GM19043 (cell line): ENCODE data around the gene RAB43.

Experiments used
- ATAC-seq: cut with Tn5 transposase; IDR thresholded peaks from one replicate; pipeline ENCODE4 v1.9.1; 2021; ENCODE audit warnings: low read depth; ENCODE audit not compliant: unreplicated experiment

The RAB43 gene

DNA sequence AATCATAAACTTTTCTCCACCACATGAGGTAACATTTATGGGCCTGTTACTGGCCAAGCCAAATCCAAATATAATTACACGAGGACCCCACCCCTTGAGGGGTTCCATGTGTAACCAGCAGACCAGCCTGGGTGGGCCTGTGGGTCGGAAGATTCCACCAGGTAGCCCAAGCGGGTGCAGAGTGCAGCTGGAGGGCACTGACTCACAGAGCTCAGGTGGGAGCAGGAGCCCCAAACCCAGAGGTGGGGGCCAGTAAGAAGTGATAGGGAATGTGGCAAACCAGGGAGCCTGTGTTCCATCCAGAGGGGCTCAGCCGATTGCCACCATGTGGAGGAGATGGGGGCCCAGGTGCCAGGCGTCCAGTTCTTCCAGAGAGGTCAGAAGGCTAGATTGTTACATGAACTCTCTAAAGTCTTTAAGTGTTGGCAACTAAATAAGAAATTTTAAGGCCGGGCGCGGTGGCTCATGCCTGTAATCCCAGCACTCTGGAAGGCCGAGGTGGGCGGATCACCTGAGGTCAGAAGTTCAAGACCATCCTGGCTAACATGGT is 58.4 kb downstream of the RAB43 start:
- no peak for ATAC-seq

DNA sequence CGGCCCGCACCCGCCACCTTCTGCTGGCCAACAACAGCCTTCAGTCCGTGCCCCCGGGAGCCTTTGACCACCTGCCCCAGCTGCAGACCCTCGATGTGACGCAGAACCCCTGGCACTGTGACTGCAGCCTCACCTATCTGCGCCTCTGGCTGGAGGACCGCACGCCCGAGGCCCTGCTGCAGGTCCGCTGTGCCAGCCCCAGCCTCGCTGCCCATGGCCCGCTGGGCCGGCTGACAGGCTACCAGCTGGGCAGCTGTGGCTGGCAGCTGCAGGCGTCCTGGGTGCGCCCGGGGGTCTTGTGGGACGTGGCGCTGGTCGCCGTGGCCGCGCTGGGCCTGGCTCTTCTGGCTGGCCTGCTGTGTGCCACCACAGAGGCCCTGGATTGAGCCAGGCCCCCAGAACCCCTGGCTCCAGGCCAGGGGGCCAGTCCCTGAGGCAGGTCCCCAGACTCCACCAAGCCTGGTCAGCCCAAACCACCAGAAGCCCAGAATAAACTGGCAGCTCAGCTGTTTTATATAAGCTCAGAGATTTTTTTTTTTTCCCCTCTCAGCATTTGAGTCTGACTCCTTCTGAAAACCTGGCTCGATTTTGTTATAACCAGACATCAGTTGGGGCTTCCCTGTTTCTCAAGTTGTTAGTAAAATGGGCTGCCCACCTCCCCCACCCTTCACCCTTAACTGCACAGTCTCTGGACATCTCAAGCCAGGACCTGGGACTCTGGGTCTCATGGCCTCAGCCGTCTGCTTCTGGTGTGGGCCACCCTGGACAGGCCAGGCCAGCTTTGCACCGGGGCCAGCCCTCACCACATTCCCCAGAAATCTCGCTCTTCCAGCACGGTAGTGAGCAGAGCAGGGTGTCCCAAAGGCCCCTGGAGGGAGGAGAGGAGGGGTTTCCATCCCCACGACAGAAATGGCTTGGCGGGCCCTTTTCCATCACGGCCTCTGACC is 59.4 kb downstream of the RAB43 start:
- ATAC-seq, result no peak

DNA sequence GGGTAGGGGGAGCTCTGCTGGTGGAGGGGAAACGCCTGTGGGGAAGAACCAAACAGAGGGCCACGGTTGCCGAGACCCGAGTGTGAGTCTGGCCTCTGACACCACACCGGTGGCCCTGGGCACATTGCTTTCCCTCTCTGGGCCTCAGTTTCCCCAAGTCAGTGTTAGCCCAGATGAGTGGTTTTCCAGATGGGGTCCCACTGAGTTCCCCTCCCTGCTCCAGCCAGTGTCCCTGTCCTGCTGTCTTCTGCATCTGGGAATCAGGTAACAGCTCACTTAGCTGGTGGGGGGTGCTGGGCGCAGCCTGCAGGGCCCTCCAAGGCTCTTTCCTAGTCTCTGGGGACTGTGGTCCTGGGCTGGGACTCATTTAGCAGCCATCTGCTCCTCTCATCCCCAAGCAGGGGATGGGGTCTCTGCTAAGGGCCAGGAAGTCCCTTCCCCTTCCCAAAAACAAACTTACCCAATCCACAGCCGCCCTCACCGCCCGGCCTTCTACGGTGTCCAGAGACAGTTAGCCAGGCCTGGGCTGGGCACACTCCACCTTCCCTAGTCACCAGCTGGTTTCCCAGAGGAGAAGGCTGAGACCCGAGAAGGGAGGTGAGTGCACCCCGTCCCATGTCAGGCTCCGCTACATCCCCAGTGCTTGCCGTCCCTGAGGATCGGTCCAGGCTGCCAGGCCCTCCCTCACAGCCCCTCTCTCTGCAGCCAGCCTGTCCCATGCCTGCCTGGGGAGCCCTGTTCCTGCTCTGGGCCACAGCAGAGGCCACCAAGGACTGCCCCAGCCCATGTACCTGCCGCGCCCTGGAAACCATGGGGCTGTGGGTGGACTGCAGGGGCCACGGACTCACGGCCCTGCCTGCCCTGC is 60.3 kb downstream of the RAB43 start:
- no peak for ATAC-seq

DNA sequence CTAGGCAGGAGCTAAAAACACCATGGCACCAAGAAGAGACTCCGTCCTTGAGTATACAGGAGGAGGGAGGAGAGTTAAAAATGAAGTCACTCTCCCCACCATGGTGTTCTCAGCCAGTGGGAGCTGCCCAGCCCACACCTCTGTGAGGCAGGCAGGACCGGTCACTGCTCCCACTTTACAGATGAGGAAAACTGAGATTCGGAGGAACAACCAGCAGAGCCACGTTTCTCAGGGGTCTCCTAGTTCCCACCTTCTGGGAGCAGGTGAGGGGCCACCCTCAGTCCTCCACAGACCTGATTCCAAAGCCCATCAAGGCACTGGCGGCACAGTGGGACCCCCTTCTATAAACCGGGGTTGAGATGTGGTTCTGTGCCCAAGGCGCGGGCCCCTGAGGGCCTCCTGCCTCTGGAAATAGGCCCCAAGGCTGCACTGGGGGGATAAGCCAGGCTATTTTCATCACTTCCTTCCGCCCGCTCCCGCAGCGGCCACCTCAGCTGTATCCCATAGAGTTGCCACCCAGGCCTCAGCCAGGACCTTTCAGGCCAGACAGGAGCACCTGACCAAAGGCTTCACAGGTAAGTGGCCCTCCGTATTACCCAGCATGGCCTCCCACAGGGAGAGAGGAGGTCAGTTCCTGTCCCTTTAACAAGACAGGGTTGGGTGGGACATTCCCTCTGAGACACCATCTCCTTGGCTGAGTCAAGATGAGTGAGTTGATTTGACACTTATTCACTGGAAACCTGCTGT is 61.2 kb downstream of the RAB43 start, which contains the start of gene GP9:
Gene GP9, plus strand, starts transcription at position 504 of the 747 bp plus-strand sequence. CDS start 961 bp downstream, outside the sequence.
- ATAC-seq, result no peak

DNA sequence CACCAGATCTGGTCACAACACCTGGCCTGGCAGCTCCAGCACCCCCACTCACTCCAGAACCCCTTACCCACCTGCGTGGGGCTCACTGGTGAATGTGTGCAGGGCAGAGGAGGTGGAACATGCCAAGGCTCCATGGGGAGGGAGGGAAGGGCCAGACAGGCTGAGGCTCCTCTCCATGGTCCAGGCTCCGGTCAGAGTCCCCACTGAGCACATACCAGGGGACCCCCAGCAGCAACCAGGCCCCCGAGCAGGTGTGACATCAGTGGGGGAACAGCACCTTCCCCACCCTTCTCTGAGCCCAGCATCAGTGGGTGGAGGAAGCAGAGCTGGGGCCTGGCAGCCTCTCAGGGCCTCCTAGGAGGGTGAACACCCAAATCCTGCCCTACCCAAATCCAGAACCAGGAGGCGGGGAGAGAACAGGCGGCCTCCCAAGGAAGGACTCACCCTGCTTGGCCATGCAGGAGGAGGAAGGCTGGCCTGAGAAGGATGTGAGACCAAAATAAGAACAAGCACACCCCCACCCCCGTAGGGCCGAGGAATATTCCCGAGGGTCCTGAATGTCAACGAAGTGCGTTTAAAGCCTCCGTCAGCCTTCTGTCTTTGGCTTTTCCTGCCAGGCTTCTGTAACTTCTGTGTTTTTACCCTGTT is 62.2 kb downstream of the RAB43 start:
- ATAC-seq, result no peak

DNA sequence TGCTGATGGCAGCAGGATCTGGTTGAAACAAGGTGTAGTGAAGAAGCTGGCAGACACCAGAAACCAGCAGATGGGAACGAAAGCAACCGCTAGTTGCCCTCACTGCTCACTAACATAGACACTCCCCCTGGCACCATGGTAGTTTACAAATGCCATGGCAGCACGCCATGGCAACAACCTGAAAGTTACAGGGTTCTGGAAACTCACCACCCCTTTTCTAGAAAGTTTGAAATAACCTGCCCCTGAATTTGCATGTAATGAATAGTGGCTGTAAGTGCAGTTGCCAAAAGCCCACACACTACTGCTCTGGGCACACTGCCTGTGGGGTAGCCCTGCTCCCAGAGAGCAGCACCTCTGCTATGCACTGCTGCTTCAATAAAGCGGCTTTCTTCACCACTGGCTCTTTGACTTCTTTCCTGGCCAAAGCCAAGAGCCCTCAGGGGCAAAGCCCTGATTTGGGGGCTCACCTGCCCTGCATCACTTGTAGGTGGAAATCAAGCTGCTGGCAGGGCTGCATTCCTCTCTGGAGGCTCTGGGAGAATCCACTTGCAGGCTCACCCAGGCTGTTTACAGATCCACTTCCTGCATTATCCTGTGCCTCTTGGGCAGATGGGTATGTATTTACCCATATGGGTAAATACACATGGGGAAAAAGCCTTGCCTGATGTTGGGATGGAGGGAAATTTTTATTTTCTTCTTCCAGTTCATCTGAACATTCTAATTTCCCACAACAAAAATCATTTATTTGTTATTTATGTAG is 63.0 kb downstream of the RAB43 start:
- no peak for ATAC-seq

DNA sequence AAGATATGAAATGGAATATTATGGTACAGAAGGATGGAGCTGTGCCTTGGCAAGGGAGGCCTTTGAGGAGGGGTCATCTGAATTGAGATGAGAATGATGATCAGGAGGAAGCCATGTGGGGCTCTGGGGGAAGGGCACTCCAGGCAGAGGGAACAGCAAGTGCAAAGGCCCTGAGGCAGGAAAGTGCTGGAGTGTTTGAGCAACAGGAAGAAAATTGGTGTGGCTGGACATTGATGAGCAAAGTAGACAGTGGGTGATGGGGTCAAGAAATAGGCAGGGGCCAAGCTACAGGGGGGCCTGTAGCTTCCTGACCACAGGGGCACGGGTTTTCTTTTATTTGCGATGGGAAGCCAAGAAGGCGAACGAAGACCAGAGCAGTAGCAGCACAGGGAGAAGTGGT is 64.4 kb downstream of the RAB43 start:
- no peak for ATAC-seq

DNA sequence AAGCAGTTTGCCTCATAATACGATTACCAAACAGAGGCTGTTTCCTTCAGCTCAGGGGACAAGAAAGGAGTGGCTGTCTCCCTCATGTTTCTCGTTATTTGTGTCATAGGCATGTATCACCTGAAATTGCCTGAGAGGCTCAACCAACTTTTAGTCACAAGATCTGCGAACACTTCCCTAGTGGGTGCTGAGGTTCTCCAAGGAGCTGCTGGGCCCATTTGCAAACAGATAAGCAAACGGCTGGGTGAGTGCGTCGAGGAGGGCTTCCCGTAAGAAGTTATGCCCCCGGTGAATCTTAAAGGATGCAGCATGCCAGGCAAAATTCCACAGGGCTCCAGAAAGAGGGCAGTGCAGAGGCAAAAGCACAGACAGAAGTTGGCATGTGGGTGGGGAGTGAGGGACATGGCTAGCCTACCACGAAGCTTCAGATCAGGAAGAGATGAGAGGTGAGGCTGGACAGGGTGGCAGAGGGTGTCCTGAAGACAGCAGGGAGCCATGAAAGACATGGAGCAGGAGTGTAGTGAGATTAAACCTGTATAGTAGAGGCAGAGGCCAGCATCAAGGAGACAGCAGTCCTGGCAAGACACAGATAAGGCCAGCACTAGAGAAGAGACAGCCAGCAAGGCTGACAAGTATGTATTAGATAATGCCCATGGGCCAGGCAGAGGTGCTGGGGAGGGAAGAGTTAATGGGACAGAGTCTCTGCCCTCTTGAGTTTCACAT is 65.0 kb downstream of the RAB43 start:
- no peak for ATAC-seq

DNA sequence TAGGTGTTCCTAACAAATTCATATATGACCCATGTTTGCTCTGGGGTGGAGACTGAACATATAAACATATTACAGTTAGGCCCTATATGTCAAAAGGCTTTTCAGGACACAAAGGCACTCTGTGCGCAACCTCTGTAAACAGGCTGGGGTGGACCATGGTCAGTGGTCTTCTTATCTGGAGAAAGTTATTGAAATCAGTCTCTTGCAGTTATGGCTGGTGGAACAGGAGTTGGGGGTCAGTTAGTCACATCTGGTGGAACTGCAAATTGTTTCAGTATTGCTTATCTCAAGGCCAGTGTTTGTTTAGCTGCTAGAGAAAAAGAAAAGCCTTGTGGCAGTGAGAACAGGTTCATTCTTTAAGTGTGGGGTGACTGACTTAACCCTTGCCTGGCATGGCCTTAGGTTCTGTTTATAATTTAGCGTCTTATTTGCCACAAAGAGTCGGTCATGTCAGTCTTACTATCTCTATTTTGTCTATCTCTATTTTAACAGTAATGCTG is 66.9 kb downstream of the RAB43 start:
- no peak for ATAC-seq

DNA sequence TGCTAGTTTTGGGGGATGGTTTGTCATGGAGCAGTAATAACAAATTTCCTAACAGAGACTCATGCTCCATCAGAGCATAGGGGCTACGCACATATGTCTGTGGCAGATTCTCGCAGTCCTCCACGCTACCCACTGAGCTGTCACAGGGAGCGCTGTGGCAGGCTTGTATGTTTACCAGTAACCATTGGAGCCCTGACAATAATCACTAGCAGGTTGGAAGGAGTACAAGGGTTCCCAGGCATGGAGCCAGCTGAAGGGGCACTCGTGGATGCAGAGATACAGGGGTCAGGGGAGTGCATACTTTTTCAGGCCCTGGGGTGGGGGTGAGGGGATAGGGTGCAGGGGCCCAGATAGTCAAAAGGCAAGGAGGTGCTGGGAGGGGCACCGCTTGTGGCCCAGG is 68.9 kb downstream of the RAB43 start:
- ATAC-seq, result no peak

DNA sequence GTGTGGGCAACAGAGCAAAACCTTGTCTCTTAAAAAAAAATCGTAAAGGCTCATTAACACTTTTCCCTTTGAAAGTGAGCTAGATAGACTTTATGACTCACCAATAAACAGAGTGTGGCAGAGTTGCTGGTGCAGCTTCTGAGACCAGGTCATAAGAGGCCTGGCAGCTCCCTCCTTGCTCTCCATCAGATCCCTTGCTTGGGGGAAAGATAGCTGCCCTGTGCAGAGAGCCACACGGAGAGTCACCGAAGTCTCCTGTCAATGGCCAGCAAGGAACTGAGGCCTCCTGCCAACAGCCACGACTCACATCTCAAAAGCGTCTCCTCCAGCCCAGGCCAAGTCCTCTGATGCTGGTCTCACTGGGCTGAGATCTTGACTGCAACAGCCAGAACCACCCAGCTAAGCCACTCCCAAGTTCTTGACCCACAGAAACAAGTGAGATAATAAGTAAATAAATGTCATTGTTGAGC is 69.7 kb downstream of the RAB43 start:
- ATAC-seq, result no peak

DNA sequence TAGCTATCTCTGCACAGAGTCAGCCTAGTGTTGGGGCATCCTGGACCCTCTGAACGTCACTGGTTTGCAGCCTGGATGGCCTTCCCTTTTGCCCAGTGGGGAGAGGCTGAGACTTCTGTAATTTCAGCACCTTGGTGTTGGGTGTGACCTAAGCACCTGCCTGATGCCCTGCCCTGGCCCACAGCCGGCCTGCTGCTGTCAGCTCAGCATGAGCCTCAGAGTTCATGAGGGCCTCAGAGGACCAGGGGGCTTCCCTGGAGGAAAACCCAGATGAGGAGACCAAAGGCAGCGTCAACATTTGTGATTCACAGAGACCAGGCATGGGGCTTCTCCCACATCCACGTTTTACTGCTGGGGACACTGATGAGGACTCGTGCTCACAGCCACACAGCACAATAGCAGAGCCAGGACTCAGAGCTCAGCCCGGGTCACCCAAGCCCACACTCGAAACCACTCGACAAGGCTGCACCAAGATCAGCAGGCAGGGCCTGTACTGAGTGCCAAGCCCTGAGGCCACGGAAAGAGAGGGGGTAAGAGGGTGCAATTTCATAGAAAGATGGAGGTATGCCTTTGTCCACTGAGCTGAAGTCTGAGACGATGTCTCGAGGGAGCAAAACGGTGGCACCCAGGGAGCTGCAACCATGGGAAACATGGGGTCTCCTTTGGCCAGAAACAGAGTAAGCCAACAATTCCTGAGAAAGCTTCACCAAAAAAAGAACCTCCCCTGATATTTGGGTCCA is 70.9 kb downstream of the RAB43 start:
- no peak for ATAC-seq

DNA sequence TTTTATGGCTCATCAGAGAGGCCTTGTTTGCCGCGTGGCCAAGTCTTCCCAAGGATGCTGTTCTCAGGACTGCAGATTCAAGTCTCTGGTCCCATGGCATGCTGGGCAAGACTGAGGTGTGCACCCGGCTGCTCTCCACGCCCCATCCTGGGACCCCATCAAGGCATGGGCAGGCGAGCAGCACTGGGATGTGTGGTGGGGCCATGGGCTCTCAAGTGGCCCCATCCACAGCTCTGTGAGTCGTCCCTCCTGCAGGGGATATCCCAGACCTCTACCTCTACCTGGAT is 74.1 kb downstream of the RAB43 start:
- no peak for ATAC-seq

DNA sequence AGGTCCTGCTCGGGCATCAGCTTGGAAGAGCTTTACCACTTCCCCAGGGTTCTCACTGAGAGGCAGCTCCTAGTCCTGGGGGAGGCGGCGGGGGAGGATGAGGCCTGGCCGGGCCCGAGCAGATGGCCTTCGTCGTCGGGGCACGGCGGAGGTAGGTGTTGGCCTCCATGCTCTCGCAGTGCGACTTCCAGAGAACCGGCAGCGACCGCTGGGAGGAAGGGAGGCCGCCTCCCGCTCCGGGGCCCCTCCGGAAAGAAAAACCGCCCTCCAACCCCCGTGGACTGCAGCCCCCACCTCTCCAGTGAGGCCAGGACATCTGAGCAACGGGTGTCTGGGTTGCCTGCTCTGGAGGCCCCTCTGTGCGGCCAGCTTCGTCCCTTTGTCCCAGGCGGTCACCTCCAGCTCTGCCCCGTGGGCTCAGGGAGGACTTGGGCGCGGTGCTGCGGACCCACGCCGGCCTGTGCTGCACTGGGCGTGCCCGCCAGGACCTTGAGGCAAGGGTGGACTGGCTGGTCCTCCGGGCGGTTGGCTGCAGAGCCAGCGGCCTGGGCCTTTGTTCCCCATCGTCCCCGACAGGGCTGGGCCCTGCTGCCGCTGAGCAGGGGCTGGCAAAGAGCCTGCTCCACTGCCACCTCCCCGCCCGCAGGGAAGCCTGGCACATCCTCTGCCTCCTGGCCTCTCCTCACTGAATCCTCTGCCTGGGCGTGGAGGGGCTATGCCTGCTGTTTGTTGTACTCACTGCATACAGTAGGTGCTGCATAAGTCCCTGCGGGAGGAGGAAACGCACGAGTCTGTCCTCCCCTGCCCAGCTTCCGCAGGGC is 74.7 kb downstream of the RAB43 start:
- no peak for ATAC-seq

DNA sequence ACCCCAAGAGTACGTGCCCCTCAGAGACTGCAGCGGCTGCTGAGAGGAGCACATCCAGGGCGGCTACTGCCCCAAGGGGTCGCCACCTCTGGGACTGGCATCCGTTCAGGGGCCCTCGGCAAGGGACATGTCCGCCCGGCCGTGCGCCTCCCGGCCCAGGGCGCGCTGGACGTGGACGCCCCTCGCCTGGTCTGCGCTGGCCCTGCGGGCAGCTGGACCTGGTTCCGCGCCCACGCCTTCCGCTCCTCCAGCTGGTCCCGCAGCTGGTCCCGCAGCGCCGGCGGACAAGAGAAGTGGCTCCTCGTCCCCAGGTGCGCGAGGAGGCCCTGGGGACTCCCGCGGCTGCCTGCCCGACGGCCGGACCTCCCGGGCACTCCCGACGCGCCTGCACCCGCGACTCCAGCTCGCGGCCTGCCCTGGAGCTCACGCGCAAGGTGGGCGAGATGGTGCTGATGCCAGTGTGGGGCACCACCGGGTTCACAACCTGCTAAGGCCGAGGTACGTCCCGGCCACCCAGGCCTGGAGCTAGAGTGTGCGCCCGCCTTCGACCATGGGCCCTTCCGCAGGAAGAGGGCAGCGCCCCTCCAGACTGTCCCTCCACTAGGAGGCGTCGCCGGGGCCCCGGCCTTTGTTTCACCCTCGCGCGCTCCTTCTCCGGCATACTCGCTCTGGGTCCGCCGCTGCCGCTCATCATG is 75.4 kb downstream of the RAB43 start:
- no peak for ATAC-seq

DNA sequence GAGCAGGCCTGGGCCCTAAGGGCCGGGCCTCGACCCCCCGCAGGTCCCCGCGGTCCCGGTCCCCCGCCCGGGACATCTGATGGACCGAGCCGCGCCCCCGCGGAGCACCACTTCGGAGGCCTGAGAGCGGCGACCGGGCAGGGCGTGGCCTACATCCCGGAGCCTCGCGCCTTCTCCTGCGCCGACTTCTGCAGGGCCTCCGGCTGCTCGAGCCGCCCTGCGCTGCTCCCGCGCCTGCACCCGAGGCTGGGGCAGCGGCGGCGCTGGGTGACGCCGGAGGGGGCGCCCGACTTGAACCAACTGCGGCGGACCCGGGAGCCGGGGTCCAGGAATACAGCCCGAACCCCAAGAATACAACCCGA is 75.9 kb downstream of the RAB43 start:
- ATAC-seq, result no peak
